GM19025 (cell line): Measurements from ENCODE around the gene DENND1A.

Experiments used
- ATAC-seq: cut with Tn5 transposase; IDR thresholded peaks from one replicate; pipeline ENCODE4 v1.9.1; 2021; ENCODE audit warnings: mild to moderate bottlenecking, low read depth, moderate library complexity; ENCODE audit not compliant: unreplicated experiment

Gene DENND1A

DNA sequence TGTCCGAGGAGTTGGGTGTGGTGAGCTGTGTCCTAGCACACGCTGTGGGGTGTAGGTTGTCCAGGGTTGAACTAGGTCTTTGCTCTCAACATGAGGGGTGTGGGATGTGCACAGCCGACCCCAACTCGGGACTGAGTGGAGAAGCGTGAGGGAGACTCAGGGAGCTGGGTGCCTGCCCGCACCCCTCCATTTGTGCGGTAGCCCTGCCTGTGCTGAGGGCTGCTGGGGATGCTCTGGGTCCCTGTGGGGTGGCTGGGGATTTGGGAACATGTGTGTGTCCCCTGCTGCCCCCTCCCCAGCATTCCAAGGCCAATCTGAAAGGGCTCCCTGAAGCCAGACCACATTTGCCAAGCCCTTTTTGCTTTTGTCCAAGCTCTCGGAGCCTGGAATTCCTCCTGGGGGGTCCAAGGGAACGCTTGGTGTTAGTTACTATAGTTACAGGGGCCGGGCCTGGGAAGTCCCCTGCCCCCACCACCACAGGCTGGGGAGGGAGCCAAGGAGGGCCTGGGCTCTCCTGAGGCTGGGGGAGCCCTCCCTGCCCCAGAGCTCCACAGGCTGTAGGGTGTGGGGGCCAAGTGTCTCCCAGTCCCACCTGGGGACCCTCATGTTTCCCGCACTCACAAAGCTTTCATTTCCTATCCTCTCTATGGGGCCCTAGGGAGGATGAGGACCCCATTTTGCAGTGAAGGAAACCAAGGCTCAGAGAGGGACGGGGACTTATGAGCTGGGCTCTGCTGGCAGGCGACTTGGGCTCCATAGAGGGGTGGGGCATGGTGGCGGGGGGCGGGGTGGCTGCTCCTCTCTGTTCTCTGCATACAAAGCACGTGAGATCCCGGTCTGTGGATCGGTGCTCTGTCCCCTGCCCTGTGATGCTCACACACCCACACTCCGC is 572.8 kb downstream of the DENND1A start:
- no peak for ATAC-seq

DNA sequence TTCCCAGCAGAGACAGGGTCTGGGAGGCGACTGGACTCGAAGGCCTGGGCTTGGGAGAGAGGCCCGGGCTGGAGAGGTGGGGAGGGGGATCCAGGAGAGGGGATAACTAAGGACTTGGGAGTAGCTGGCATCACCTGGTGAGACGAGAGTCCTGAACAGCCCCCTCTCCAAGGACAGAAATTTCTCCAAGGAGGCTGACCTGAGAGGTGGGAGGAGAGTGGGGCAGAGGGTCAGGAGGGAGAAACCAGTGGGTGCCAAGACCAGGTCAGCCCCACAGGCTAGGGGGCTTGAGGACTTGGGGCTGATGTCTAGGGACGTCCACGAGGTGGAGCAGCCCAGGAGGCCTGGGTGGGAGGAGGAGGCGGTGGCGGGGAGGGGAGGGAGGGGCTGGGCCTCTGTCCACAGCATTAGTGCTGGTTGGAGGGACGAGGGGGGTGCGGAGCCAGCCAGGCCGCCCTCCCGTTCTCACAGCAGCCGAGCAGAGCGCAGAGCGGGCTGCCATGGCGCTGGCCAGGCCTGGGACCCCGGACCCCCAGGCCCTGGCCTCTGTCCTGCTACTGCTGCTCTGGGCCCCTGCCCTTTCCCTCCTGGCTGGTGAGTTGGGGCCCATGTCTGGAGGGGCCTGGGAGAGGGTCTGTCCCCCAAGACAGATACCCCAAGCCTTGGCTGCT is 574.0 kb downstream of the DENND1A start, which contains the start of gene CRB2:
Gene CRB2 (plus strand): TSS at position 437 of the 671 bp plus-strand sequence. CDS start 64 bp downstream, at position 501.
- no peak for ATAC-seq

GRCh38 chr9:123354806-123355508 is 575.0 kb downstream of the DENND1A start:
- no peak for ATAC-seq

DNA sequence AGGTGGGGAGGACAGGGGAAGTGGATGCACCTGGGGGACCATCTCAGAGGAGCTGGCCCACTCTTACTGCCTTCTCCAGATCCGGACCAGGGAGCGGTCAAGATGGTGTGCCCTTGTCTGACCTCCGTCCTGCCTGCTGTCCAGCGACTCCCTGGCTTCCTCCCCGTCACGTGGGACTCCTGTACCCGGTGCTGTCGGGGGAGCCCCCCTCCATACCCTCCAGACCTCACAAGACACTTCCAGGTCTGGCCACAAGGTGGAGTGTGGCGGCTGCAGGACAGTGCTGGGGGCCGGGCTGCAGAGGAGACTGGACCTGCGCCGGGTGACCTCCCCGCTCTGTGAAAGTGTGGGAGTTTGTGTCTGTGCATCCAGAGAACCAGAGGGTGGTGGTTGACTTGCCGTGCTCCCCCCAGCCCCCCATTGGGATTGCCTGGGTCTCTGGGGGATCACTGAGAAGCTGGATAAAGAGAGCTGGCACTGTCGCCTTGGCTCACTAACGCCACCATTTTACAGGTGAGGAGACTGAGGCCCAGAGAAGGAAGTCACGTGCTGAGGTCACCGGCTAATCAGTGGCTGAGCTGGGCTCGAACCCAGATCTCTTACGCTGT is 575.8 kb downstream of the DENND1A start:
- no peak for ATAC-seq

- ATAC-seq, result no peak
Measured at GRCh38 chr9:123353041-123353440, 576.9 kb downstream of the DENND1A start.

DNA sequence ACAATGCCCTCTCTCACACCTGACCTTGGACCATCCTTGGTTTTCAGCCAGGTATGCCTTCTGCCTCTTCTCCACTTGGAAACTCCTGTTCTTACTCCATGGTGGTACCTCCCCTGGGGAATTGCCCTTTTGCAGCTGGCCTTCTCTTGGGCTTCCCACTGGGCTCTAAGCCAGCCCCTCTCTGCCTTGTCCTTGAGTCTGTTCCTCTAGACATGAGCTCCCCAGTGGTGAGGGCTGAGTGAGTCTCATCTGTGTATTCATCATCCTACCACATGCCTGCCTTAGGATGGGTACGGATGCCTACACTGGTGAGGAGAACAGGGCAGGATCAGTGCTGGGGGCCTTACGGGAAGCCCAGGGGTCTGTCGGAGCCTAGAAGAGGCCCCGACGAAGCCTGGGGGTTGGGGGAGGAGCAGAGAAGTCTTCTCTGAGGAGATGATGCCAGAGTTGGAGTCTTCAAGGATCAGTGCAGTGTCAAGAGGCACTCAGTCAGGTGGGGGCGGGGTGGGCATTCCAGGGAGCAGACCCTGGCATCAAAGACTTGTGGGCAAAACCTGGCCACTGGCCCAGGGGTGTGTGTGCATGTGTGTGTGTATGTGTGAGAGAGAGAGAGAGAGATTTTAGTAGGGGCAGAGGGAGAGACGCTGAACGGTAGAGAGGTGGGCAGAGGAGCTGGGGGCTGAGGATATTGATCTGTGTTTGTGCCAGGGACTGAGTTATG is 579.2 kb downstream of the DENND1A start:
- no peak for ATAC-seq

- peak; percentile 59 for ATAC-seq
Measured at GRCh38 chr9:123349691-123350480, 580.0 kb downstream of the DENND1A start.

GRCh38 chr9:123349033-123349432 is 580.9 kb downstream of the DENND1A start:
- ATAC-seq, result no peak

DNA sequence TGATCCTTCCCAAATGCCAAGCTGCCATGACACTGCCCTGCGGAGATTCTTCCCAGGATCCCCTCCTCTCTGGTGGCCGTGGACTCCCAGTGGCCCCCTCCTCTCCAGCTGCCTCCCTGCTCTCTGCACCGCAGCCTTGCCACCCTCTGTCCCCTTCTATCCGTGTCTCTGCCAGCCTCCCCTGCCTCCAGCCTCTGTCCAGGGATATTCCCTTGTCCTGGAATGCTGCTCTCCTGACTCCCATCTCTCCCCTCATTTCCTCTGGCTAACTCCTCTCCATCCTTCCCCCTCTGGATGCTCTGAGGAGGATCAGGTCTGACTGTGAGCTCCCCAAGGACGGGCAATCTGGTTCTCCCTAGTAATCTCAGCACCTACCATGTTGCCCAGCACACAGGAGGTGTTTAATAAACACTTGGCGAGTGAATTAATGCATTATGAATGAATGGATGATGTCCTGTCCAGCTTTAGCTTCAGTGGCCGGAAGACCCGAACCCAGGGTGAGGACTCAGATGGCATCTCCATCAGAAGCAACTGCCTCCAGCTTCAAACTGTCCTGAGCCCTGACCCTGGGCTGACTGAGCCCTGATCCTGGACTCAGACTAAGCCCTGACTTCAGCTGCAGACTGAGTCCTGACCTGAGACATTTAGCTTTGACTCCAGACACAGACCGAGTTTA is 581.5 kb downstream of the DENND1A start:
- ATAC-seq, result no peak

- no peak for ATAC-seq
Measured at GRCh38 chr9:123347289-123348060, 582.5 kb downstream of the DENND1A start.

DNA sequence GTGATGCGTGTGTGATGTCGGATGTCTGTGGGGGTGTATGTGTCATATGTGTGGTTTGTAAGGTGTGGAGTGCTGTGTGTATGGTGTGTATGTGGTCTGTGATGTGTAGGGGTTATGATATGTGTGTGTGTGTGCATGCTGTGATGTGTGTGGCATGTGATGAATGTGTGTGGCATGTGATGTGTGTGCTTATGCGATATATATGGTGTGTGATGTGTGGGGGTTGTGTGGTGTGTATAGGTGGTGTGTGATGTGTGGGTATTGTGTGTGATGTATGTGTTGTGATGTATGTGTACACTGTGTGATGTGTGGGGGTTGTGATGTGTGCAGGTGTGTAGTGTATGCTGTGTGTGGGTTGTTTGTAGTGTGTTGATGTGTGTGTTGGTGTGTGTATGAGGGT is 583.1 kb downstream of the DENND1A start:
- ATAC-seq, result no peak

- ATAC-seq, result no peak
Measured at GRCh38 chr9:123346026-123346425, 583.9 kb downstream of the DENND1A start.

DNA sequence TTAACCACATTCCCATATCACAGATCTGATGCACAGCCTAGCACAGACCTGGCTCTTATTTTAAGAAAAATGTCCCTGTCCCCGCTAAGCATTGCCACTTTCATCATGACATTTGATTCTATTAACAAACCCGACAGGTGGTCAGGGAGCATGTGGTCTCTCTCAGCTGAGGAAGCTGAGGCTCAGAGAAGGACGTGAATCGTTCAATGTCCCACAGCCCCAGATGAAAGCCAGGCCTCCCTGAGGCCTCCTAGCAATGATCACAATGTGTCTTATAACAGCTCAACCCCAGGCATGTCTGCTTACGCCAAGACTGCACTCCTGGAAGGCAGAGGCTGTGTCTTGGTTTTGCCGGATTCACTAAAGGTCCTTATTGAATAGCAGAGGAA is 584.4 kb downstream of the DENND1A start:
- ATAC-seq, result no peak

- no peak for ATAC-seq
Measured at GRCh38 chr9:123344192-123344949, 585.6 kb downstream of the DENND1A start.

DNA sequence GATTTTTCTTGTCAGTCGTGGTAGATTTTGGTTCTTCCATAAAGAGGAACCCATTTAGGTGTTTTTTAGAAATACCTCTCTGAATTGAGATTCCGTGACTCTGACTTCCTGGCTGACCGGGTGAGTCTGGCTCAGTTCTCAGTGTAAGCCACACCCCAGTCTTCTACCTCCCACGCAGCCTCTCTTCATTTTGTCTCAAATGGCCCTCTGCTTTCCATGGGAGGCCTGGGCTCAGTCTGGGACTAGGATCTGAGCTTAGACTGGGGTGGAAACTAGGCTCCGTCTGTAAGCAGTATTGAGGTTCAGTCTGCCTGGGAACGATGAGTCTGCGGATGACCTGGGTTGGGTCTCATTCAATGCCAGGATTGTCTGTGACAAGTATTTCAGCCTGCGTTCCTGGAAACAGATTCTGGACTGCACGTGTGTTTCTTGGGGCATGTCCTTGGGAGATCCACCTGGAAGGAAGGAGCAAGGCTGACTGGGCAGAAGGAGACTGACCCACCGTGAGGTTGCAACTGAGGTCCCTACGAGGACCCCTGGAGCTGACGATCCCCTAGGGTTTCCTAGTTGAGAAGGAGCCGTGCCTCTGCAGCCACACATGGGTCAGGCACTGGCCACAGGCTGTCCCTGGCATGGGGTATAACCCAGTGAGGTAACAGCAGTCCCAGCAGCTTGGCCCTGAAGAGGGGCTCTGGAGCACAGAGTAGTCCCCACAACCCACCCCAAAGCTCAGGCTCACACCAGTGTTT is 586.3 kb downstream of the DENND1A start:
- ATAC-seq, result no peak

- ATAC-seq, result no peak
Measured at GRCh38 chr9:123342247-123342646, 587.7 kb downstream of the DENND1A start.

- no peak for ATAC-seq
Measured at GRCh38 chr9:123341816-123342215, 588.1 kb downstream of the DENND1A start.
